Mesothelial cell of epicardium (in vitro differentiated cells): ENCODE data around the gene ASXL1. TPM values are rescaled to one million over a fixed set of nuclear protein-coding genes. Genes with fewer than 3 reads are reported as not detected.

ENCODE experiments used
- DNase-seq, 2 experiments: peaks; one replicate each; pipeline ENCODE4 v3.0.0; 2021; ENCODE audit warnings: low spot score in 2 of 2; ENCODE audit not compliant: unreplicated experiment in 2 of 2
- H3K27ac Mint-ChIP-seq: 2 replicates; pipeline ENCODE4 v1.8.0; 2021; ENCODE audit warnings: mixed read lengths
- H3K27me3 Mint-ChIP-seq: 2 replicates; pipeline ENCODE4 v1.8.0; 2021; ENCODE audit warnings: low read depth, mixed read lengths
- H3K36me3 Mint-ChIP-seq: 2 replicates; pipeline ENCODE4 v1.8.0; 2021; ENCODE audit warnings: mixed read lengths
- H3K4me1 Mint-ChIP-seq: 2 replicates; pipeline ENCODE4 v1.8.0; 2021; ENCODE audit warnings: mixed read lengths
- H3K4me3 Mint-ChIP-seq: 2 replicates; pipeline ENCODE4 v1.8.0; 2021; ENCODE audit warnings: mild to moderate bottlenecking, moderate library complexity, mixed read lengths
- H3K9me3 Mint-ChIP-seq: 2 replicates; pipeline ENCODE4 v1.8.0; 2021; ENCODE audit warnings: mixed read lengths
- total RNA-seq: library from RNA; stranded (reverse); gene quantifications from 3 replicates; pipeline ENCODE4 v1.2.1, GENCODE V29; 2021
- TF ChIP-seq, protein P1 (sequence below): fragments of 200-600 bp; sonication (generic); IDR thresholded peaks from one replicate; pipeline ENCODE4 v1.5.0; 2021; ENCODE audit warnings: antibody characterized with exemption; ENCODE audit not compliant: unreplicated experiment

The ASXL1 gene
- total RNA-seq, 1 donor from 2014 or later, result 182 TPM

DNA sequence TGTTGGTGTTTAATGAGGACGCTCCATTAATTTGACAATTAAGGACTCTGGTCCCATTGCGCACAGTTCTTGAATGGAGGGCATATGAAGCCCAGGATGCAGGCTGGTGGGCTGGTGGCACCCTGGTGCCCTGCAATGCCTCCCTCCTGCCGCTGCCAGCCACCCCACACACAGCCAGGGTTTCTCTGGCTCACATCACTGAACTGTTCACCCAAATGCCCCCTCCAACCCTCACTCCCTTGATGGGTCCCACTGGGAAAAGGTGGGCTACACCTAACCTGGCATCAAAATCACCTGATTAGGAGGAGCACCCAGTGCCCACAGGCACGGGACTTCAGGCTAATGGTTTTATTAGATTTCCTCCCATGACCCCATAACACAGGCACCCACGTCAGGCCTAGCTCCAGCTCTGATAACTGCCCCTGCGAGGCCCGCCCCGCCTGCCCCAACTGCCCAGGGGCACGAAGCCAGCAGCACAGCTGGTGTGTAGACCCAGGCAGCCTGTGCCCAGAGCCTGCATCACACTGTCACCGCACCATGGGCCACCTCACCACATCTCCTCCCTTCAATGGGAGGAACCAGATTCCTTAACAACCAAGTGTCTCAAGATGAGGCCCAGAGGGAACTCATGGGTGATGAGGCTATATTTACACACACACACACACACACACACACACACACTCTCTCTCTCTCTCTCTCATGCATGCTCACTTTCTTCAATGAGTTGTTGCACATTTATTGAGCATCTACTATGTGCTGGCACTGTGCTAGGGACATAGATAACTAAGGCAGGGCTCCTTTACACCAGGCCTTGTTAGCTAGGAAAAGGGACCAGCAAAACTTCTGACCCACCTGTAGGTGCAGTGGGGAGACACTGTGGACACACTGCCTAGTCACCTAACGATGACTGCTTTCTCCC is 119.7 kb downstream of the ASXL1 start:
- Mint-ChIP-seq H3K4me1 (peaks cover 84% of the 10 kb centered on the region), H3K27me3 (no peaks in the 10 kb centered on the region), H3K27ac (peak overlapping the region; percentile 99), H3K36me3 (peaks cover 1% of the 10 kb centered on the region), H3K9me3 (no peaks in the 10 kb centered on the region), H3K4me3 (no peak overlapping the region)
- TF ChIP-seq, protein P1, sequence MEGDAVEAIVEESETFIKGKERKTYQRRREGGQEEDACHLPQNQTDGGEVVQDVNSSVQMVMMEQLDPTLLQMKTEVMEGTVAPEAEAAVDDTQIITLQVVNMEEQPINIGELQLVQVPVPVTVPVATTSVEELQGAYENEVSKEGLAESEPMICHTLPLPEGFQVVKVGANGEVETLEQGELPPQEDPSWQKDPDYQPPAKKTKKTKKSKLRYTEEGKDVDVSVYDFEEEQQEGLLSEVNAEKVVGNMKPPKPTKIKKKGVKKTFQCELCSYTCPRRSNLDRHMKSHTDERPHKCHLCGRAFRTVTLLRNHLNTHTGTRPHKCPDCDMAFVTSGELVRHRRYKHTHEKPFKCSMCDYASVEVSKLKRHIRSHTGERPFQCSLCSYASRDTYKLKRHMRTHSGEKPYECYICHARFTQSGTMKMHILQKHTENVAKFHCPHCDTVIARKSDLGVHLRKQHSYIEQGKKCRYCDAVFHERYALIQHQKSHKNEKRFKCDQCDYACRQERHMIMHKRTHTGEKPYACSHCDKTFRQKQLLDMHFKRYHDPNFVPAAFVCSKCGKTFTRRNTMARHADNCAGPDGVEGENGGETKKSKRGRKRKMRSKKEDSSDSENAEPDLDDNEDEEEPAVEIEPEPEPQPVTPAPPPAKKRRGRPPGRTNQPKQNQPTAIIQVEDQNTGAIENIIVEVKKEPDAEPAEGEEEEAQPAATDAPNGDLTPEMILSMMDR, result no peak
- DNase-seq, result no peak

DNA sequence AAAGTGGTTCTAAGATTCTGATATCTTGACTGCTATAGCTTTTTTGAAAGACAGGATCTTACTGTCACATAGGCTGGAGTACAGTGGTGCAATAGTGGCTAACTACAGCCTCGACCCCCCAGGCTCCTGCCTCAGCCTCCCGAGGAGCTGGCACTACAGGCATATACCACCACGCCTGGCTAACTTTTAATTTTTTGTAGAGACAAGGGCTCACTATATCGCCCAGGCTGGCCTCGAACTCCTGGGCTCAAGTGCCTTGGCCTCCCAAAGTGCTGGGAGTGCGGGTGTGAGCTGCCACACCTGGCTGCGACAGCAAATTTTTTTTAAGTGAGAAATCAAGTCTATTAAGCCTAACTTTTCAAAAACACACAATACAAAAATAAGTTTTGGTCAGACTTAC is 120.4 kb downstream of the ASXL1 start:
- Mint-ChIP-seq H3K4me1 (peaks cover 80% of the 10 kb centered on the region), H3K9me3 (no peaks in the 10 kb centered on the region), H3K4me3 (no peak overlapping the region), H3K27ac (peak overlapping the region; percentile 99), H3K36me3 (no peaks in the 10 kb centered on the region), H3K27me3 (no peaks in the 10 kb centered on the region)
- TF ChIP-seq, protein P1, result no peak
- no peak for DNase-seq

DNA sequence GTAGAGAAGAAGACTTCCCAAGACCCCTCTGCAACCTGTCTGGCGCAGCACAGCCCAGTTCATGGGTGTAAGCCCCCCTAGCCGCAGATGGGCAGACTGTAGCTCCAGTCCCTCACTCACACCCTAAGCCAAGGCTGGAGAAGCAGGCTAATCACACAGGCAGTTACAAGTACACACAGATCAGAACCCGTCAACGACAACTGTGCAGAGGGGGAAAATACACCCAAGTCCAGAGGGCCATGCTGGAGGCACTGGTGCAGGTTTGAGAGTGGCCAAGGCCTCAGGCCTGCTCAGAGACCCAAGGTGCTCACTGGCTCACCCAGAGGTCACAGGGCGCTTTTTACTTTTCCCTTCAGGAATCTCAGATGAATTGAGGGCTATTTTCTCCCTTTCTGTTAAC is 120.9 kb downstream of the ASXL1 start:
- Mint-ChIP-seq H3K36me3 (no peaks in the 10 kb centered on the region), H3K4me3 (no peak overlapping the region), H3K9me3 (no peaks in the 10 kb centered on the region), H3K27ac (peak overlapping the region; percentile 90), H3K27me3 (no peaks in the 10 kb centered on the region), H3K4me1 (peaks cover 75% of the 10 kb centered on the region)
- TF ChIP-seq, protein P1, result no peak
- no peak for DNase-seq

DNA sequence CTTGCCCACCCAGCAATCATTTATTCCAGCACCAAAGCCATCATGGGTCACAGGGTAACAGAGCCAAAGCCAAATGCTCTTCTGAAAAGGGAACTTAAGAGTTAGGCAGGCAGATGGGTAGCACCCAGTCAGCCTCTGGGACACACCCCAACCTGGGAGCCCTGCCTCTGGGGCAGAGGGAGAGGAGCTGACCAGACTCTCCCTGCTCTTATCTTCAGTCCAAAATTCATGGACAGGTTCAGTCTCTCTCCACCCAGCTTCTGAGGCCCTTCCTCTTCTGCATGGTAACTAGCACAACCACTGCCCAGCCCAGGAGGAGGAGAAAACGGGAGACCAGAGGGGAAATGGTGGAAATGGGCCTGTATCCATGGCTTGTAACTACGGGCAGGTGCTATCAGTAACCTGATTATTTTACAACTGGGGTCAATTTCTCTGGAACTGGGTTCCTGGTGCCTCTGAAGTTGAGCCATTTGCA is 121.6 kb downstream of the ASXL1 start:
- TF ChIP-seq, protein P1, result no peak
- H3K36me3 Mint-ChIP-seq, result no peaks in the 10 kb centered on the region
- H3K27ac Mint-ChIP-seq, result peak overlapping the region; percentile 91
- no peaks in the 10 kb centered on the region for H3K9me3 Mint-ChIP-seq
- H3K27me3 Mint-ChIP-seq, result no peaks in the 10 kb centered on the region
- H3K4me1 Mint-ChIP-seq, result peaks cover 69% of the 10 kb centered on the region
- DNase-seq, result no peak
- peak overlapping the region; percentile 46 for H3K4me3 Mint-ChIP-seq

DNA sequence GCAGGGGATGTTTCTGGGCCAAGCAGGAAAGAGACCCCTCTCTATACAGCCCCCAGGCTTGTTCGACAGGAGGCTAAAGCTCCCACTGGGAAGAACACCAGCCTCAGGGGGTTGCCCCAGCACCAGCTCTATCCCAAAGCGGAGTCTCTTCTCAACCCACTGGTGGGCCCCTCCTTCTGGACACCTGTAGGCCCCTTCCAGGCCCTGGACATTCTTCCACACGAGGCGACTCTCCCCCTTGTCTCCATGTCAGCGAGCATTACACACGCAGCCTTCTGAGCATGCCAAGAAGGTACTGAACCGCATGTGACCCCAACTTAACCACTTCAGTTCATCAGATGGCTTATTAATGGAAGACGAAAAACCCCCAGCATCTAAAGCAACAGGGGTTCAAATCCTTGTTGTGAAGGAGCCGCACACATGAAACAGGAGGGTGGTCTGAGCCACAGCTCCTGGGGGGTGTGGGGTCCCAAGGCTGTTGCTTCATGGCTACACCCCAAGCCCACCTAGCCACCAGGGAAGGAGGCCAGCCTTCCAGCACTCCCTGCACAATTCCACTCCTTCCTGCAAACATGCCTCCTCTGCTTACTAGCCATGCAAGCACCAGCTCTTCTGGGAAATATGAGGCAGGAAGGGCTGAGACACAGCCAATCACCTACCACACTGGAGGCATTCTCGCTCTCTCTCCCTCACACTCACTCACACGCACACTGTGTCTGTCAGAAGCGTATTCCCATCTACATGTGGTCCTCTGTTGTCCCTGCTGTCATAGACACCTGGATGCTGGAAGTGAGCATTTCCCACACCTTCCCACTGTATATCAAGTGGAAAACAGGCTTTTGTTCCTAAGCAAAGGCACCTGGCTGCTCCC is 122.5 kb downstream of the ASXL1 start:
- no peaks in the 10 kb centered on the region for H3K9me3 Mint-ChIP-seq
- TF ChIP-seq, protein P1, result no peak
- H3K4me1 Mint-ChIP-seq, result peaks cover 69% of the 10 kb centered on the region
- H3K4me3 Mint-ChIP-seq, result peak overlapping the region; percentile 87
- no peaks in the 10 kb centered on the region for H3K27me3 Mint-ChIP-seq
- H3K36me3 Mint-ChIP-seq, result no peaks in the 10 kb centered on the region
- no peak for DNase-seq
- peak overlapping the region; percentile 91 for H3K27ac Mint-ChIP-seq
